ENCODE results near the gene SPAG9.

DNA sequence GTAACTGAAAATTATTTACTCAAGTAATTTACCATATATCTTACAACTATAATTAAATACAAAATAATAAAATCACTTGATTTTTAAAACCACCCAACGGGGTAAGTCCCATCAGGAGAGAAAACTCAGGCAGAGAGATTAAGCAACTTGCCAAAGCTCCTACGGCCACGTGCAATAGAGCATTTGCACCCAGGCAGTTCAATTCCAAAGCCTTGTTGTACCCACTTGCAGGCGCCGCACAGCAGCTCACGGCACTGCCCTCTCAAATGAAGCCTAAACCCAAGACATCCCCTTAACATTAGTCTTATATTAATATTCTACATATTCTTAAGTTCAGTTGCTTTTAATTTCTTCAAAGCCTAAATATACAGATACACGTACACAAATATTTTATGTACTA, 75.7 kb downstream of the SPAG9 start:
- TF ChIP-seq EZH2phosphoT487 (IDR thresholded peaks at IDR 0.05; ENCODE audit: unreplicated experiment) = no peak
- TF ChIP-seq, protein P1, sequence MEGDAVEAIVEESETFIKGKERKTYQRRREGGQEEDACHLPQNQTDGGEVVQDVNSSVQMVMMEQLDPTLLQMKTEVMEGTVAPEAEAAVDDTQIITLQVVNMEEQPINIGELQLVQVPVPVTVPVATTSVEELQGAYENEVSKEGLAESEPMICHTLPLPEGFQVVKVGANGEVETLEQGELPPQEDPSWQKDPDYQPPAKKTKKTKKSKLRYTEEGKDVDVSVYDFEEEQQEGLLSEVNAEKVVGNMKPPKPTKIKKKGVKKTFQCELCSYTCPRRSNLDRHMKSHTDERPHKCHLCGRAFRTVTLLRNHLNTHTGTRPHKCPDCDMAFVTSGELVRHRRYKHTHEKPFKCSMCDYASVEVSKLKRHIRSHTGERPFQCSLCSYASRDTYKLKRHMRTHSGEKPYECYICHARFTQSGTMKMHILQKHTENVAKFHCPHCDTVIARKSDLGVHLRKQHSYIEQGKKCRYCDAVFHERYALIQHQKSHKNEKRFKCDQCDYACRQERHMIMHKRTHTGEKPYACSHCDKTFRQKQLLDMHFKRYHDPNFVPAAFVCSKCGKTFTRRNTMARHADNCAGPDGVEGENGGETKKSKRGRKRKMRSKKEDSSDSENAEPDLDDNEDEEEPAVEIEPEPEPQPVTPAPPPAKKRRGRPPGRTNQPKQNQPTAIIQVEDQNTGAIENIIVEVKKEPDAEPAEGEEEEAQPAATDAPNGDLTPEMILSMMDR (conservative IDR thresholded peaks at IDR 0.05; ENCODE audit: low read depth in 2 of 2) = no peak
- TF ChIP-seq CREB1 (CRISPR knock-in tag; IDR thresholded peaks at IDR 0.05; ENCODE audit: low read depth) = no peak
- no peak for TF ChIP-seq EZH2 (IDR thresholded peaks at IDR 0.05; ENCODE audit: low read depth, unreplicated experiment)
- TF ChIP-seq POLR2AphosphoS5 (IDR thresholded peaks at IDR 0.05; ENCODE audit: low read depth) = no peak
- TF ChIP-seq, protein P2, sequence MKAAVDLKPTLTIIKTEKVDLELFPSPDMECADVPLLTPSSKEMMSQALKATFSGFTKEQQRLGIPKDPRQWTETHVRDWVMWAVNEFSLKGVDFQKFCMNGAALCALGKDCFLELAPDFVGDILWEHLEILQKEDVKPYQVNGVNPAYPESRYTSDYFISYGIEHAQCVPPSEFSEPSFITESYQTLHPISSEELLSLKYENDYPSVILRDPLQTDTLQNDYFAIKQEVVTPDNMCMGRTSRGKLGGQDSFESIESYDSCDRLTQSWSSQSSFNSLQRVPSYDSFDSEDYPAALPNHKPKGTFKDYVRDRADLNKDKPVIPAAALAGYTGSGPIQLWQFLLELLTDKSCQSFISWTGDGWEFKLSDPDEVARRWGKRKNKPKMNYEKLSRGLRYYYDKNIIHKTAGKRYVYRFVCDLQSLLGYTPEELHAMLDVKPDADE (IDR thresholded peaks at IDR 0.05) = no peak
- TF ChIP-seq, protein P3, sequence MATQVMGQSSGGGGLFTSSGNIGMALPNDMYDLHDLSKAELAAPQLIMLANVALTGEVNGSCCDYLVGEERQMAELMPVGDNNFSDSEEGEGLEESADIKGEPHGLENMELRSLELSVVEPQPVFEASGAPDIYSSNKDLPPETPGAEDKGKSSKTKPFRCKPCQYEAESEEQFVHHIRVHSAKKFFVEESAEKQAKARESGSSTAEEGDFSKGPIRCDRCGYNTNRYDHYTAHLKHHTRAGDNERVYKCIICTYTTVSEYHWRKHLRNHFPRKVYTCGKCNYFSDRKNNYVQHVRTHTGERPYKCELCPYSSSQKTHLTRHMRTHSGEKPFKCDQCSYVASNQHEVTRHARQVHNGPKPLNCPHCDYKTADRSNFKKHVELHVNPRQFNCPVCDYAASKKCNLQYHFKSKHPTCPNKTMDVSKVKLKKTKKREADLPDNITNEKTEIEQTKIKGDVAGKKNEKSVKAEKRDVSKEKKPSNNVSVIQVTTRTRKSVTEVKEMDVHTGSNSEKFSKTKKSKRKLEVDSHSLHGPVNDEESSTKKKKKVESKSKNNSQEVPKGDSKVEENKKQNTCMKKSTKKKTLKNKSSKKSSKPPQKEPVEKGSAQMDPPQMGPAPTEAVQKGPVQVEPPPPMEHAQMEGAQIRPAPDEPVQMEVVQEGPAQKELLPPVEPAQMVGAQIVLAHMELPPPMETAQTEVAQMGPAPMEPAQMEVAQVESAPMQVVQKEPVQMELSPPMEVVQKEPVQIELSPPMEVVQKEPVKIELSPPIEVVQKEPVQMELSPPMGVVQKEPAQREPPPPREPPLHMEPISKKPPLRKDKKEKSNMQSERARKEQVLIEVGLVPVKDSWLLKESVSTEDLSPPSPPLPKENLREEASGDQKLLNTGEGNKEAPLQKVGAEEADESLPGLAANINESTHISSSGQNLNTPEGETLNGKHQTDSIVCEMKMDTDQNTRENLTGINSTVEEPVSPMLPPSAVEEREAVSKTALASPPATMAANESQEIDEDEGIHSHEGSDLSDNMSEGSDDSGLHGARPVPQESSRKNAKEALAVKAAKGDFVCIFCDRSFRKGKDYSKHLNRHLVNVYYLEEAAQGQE (IDR thresholded peaks at IDR 0.05; ENCODE audit: unreplicated experiment) = no peak
- TF ChIP-seq JUNB (IDR thresholded peaks at IDR 0.05; ENCODE audit: unreplicated experiment) = no peak
